Brain microvascular endothelial cell (primary cell): ENCODE results near the gene SPECC1.
"Not testable (repeated sequence)": the region's sequence is repeated elsewhere in the genome, so short reads cannot be mapped to it uniquely, and the experiment has no call there.

Source experiments
- DNase-seq: peaks from one replicate; pipeline ENCODE4 v3.0.0-alpha.2; 2020
- H3K27ac ChIP-seq: fragments of 250-450 bp; sonication (Bioruptor Pico); 2 replicates; pipeline ENCODE4 v1.5.1; 2020; ENCODE audit warnings: mild to moderate bottlenecking, moderate library complexity
- H3K27me3 ChIP-seq: fragments of 250-450 bp; sonication (Bioruptor Pico); replicated peaks from 2 replicates; pipeline ENCODE4 v1.5.1; 2020; ENCODE audit warnings: mild to moderate bottlenecking
- H3K36me3 ChIP-seq: fragments of 250-450 bp; sonication (Bioruptor Pico); replicated peaks from 2 replicates; pipeline ENCODE4 v1.5.1; 2020; ENCODE audit warnings: mild to moderate bottlenecking
- H3K4me3 ChIP-seq: 2 replicates; pipeline ENCODE4 v1.5.1; 2011; ENCODE audit warnings: low read depth, mild to moderate bottlenecking, control low read depth, low read length, moderate library complexity
- in situ Hi-C: cut with HindIII; loops from 2 replicates; pipeline ENCODE4 v1.10.0; 2017; ENCODE audit warnings: low sequenced_read_pairs, low pct_ligation_motif_present
- TF ChIP-seq, protein P1 (sequence below): IDR thresholded peaks from 2 replicates; pipeline ENCODE4 v1.5.1; 2011; ENCODE audit warnings: low read depth, mild to moderate bottlenecking, moderate library complexity, low read length, control low read depth, inconsistent platforms; ENCODE audit errors: missing control alignments

Gene SPECC1

DNA sequence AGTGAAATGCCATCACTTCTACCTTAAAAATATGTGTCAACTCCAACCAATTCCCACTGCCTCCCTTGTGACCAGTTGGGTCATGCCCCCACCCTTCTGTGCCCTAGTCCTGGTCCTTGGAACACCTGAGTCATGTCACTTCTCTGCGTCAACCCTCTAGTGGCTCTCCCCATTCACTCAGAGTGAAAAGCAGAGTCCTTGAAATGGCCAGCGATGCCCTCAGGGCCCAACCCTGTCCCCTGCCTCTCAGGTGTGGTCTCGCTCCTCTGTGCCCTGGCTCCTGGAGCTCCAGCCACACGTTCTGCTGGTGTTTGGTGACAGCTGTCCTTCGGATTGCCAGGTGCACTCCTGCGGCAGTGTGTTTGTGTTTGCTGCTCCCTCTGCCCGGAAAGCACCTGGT, 89.2 kb downstream of the SPECC1 start:
- H3K36me3 ChIP-seq = no peaks in the 10 kb centered on the region
- TF ChIP-seq, protein P1, sequence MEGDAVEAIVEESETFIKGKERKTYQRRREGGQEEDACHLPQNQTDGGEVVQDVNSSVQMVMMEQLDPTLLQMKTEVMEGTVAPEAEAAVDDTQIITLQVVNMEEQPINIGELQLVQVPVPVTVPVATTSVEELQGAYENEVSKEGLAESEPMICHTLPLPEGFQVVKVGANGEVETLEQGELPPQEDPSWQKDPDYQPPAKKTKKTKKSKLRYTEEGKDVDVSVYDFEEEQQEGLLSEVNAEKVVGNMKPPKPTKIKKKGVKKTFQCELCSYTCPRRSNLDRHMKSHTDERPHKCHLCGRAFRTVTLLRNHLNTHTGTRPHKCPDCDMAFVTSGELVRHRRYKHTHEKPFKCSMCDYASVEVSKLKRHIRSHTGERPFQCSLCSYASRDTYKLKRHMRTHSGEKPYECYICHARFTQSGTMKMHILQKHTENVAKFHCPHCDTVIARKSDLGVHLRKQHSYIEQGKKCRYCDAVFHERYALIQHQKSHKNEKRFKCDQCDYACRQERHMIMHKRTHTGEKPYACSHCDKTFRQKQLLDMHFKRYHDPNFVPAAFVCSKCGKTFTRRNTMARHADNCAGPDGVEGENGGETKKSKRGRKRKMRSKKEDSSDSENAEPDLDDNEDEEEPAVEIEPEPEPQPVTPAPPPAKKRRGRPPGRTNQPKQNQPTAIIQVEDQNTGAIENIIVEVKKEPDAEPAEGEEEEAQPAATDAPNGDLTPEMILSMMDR = no peak
- peaks cover 6% of the 10 kb centered on the region for H3K27me3 ChIP-seq
- in situ Hi-C loops = no loop called here
- no peak overlapping the region for H3K27ac ChIP-seq
- no peak for DNase-seq
- H3K4me3 ChIP-seq = no peak overlapping the region

DNA sequence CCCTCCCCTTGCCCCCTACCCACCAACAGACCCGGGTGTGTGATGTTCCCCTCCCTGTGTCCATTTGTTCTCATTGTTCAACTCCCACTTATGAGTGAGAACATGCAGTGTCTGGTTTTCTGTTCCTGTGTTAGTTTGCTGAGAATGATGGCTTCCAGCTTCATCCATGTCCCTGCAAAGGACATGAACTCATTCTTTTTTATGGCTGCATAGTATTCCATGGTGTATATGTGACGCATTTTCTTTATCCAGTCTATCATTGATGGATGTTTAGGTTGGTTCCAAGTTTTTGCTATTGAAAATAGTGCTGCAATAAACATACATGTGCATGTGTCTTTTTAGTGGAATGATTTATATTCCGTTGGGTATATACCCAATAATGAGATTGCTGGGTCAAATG, 91.6 kb downstream of the SPECC1 start:
- H3K27ac ChIP-seq, in situ Hi-C loops, DNase-seq, H3K4me3 ChIP-seq, H3K27me3 ChIP-seq, H3K36me3 ChIP-seq: not testable (repeated sequence)

DNA sequence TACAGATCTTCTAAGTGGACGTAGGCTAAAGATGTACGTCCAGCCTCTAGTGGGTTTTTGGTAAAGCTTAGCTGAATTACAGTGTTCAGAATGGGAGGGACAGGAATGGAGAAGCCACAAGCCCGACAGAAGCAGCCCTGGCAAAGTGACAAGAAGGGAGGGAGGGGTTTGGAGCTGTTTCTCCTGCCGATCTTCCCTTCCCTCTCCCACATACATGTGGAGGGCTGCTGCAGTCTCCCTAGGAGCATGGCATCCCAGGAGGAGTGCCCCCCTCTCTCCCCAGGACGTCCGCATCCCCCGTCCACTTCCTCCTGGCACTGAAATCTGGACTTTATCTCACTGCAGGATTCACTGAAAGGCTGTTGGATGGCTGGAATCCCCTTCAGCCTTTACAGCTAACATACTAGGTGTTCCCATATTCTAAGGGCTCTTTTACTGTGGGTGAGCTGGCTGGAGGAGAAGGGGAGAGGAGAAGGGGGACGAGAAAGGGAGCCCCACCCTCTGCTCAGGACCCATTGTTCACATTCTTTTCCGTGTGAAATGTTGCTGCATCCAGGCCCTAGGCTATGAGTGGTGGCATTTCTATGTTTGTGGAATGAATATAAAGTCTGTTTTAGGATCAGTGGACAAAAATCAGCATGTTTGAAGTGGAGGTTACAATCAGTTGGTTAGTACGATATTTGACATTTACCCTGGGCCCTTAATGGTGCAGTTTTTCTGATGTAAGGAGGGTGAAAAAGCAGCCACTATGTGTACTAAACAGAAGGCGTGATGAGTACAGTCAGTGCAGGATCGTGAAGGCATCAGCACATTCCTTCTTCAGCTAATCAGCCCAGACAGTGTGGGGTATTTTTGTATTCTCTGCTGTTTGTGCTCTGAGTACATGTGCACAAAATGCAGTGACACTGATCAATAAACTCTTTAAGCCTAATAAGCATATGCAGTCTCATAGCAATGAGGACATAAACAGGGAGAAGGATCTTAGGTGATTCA, 94.6 kb downstream of the SPECC1 start:
- TF ChIP-seq, protein P1 = no peak
- Histone ChIP-seq H3K36me3 (no peaks in the 10 kb centered on the region), H3K4me3 (no peak overlapping the region), H3K27ac (no peak overlapping the region), H3K27me3 (peaks cover 10% of the 10 kb centered on the region)
- DNase-seq = no peak
- in situ Hi-C loops = no loop called here

DNA sequence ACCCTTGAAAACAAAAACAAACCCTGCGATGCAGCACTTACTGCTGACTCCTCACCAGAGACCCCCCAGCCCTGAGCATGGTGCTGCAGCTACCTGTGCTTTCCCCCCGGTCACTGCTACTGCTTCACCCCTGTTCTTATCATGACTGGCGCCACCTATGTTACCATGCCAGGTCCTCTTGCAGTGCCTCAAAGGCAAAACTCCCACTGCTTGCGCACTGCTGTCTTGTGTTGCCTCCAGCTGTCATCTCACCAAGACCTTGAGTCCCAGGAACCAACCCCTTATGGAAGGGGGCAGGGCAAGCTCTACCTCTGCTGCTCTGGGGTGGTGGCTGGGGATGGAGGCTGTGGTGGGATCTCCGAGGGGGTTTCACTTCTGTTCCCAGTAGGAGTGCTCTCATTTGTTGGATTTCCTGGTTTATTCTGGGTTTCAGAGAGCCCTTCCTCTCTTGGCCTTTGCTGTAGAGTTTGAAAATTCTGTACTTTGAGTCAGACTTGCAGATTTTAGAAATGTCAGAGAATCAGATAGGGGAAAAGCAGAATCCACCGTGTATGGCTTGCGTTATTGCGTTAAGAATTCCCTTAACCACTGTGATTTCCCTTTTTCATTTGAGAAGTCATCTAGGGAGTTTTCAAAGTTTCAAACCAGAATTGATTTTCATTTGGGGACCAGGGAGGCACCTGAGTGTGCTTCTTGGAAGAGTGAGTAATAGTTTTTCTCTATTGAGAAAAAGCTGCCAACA, 96.6 kb downstream of the SPECC1 start:
- Histone ChIP-seq H3K27me3 (peaks cover 10% of the 10 kb centered on the region), H3K27ac (no peak overlapping the region), H3K4me3 (no peak overlapping the region), H3K36me3 (no peaks in the 10 kb centered on the region)
- TF ChIP-seq, protein P1 = no peak
- in situ Hi-C loops = no loop called here
- DNase-seq = no peak

DNA sequence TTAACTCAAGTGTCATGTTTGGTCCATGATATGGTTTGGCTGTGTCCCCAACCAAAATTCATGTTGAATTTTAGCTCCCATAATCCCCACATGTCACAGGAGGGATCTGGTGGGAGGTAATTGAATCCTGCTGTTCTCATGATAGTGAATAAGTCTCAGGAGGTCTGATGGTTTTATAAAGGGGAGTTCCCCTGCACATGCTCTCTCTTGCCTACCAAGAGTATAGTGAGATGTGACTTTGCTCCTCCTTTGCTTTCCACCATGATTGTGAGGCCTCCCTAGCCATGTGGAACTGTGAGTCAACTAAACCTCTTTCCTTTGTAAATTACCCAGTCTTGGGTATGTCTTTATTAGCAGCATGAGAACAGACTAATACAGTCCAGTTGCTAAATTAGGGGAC, 97.3 kb downstream of the SPECC1 start:
- H3K4me3 ChIP-seq, H3K36me3 ChIP-seq, DNase-seq, H3K27ac ChIP-seq, in situ Hi-C loops, H3K27me3 ChIP-seq: not testable (repeated sequence)

DNA sequence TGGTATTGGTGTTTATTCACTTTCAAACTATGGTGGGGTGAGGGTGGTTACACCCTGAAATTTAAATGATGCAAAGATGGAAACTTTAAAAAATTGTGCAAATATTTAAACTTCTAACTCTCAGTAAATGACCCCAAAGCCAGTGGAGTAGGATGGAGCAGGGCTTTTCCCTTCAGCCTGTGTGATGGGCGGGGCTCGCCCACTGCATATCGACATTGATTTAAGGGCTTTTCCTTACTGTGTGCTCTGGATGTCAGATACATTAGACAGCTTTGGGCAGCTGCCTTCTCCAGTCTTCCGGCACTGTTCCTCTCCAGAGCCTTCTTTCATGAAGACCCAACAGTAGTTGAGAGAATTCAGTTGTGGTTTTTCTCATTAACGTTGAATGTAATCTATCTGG, 99.9 kb downstream of the SPECC1 start:
- Histone ChIP-seq H3K27me3 (no peaks in the 10 kb centered on the region), H3K27ac (no peak overlapping the region), H3K36me3 (no peaks in the 10 kb centered on the region), H3K4me3 (no peak overlapping the region)
- in situ Hi-C loops = no loop called here
- no peak for DNase-seq
- TF ChIP-seq, protein P1 = no peak
